ENCODE measurements around the gene SLC12A4.
"Not testable (repeated sequence)": the region's sequence is repeated elsewhere in the genome, so short reads cannot be mapped to it uniquely, and the experiment has no call there.

SLC12A4 gene

GRCh38 chr16:67968400-67969253 lies at the start of gene SLC12A4:
Gene SLC12A4, minus strand, starts transcription at chr16:67968637. Its CDS starts 84 bp downstream, at chr16:67968553.
- peak; percentile 87 for DNase-seq

- DNase-seq, result no peak
These were observed 47.2 kb upstream of the SLC12A4 start, which contains the start of gene DPEP2NB for GRCh38 chr16:68015681-68016080. Gene DPEP2NB, minus strand, starts transcription at chr16:68015911. Its CDS starts 141 bp downstream, at chr16:68015770.

GRCh38 chr16:68013440-68013839 lies 45.0 kb upstream of the SLC12A4 start:
- no peak for DNase-seq

GRCh38 chr16:68009872-68010271 lies 41.4 kb upstream of the SLC12A4 start:
- not testable (repeated sequence) for DNase-seq

- DNase-seq, result no peak
These were observed 40.8 kb upstream of the SLC12A4 start for GRCh38 chr16:68009157-68009735.

- DNase-seq, result no peak
These were observed 37.4 kb upstream of the SLC12A4 start for GRCh38 chr16:68005786-68006286.

- no peak for DNase-seq
These were observed 36.8 kb upstream of the SLC12A4 start for GRCh38 chr16:68005211-68005610.

- peak; percentile 38 for DNase-seq
These were observed 34.6 kb upstream of the SLC12A4 start for GRCh38 chr16:68003031-68003430.

- DNase-seq, result no peak
These were observed 32.0 kb upstream of the SLC12A4 start for GRCh38 chr16:68000450-68000849.

GRCh38 chr16:67999985-68000384 lies 31.5 kb upstream of the SLC12A4 start:
- DNase-seq, result no peak

- DNase-seq, result not testable (repeated sequence)
These were observed 30.6 kb upstream of the SLC12A4 start, which contains the start of gene DPEP2 for GRCh38 chr16:67998779-67999688. Gene DPEP2, minus strand, starts transcription at chr16:67999484. Its CDS starts 6,272 bp downstream, at chr16:67993212.

GRCh38 chr16:67998231-67998778 lies 29.9 kb upstream of the SLC12A4 start:
- not testable (repeated sequence) for DNase-seq

GRCh38 chr16:67996666-67997065 lies 28.2 kb upstream of the SLC12A4 start:
- no peak for DNase-seq

GRCh38 chr16:67995423-67995822 lies 27.0 kb upstream of the SLC12A4 start:
- DNase-seq, result no peak

- DNase-seq, result not testable (repeated sequence)
These were observed 25.6 kb upstream of the SLC12A4 start for GRCh38 chr16:67994040-67994408.

- peak; percentile 67 for DNase-seq
These were observed 25.0 kb upstream of the SLC12A4 start for GRCh38 chr16:67993207-67994039.

GRCh38 chr16:67992661-67993206 lies 24.3 kb upstream of the SLC12A4 start:
- DNase-seq, result no peak

GRCh38 chr16:67990018-67990386 lies 21.6 kb upstream of the SLC12A4 start:
- no peak for DNase-seq

GRCh38 chr16:67989322-67990017 lies 21.0 kb upstream of the SLC12A4 start:
- DNase-seq, result no peak

GRCh38 chr16:67988675-67989074 lies 20.2 kb upstream of the SLC12A4 start:
- no peak for DNase-seq
